ENCODE results near the gene A4GALT.
"Not testable (repeated sequence)": the region's sequence is repeated elsewhere in the genome, so short reads cannot be mapped to it uniquely, and the experiment has no call there.

The A4GALT gene

GRCh38 chr22:42680648-42681047, 40.0 kb downstream of the A4GALT start:
- no peak for DNase-seq

GRCh38 chr22:42679691-42680090, 41.0 kb downstream of the A4GALT start:
- DNase-seq, result no peak

GRCh38 chr22:42678894-42679293, 41.8 kb downstream of the A4GALT start:
- DNase-seq, result no peak

- DNase-seq, result not testable (repeated sequence)
These were observed 42.7 kb downstream of the A4GALT start for GRCh38 chr22:42677936-42678335.

GRCh38 chr22:42676059-42676607, 44.5 kb downstream of the A4GALT start:
- no peak for DNase-seq

- no peak for DNase-seq
These were observed 46.7 kb downstream of the A4GALT start for GRCh38 chr22:42673898-42674401.

GRCh38 chr22:42673071-42673470, 47.6 kb downstream of the A4GALT start:
- DNase-seq, result not testable (repeated sequence)

GRCh38 chr22:42670921-42671709, 49.6 kb downstream of the A4GALT start:
- DNase-seq, result no peak

GRCh38 chr22:42670046-42670445, 50.6 kb downstream of the A4GALT start:
- no peak for DNase-seq

GRCh38 chr22:42666393-42666792, 54.3 kb downstream of the A4GALT start:
- not testable (repeated sequence) for DNase-seq

- DNase-seq, result no peak
These were observed 55.5 kb downstream of the A4GALT start for GRCh38 chr22:42664976-42665831.

GRCh38 chr22:42661985-42662831, 58.5 kb downstream of the A4GALT start:
- peak in 10 of 14 donors; percentile 14 to 75 (median 55) for DNase-seq

GRCh38 chr22:42656578-42656977, 64.1 kb downstream of the A4GALT start:
- DNase-seq, result no peak

- DNase-seq, result no peak
These were observed 65.0 kb downstream of the A4GALT start for GRCh38 chr22:42655693-42656092.

- DNase-seq, result no peak
These were observed 66.1 kb downstream of the A4GALT start for GRCh38 chr22:42654436-42655073.

GRCh38 chr22:42653999-42654398, 66.7 kb downstream of the A4GALT start:
- no peak for DNase-seq

GRCh38 chr22:42651134-42651533, 69.5 kb downstream of the A4GALT start:
- DNase-seq, result no peak

- peak in 13 of 14 donors; percentile 20 to 87 (median 63) for DNase-seq
These were observed 71.2 kb downstream of the A4GALT start, which contains the start of gene CYB5R3 for GRCh38 chr22:42649246-42650099. CYB5R3 (minus strand) TSS chr22:42649392; CDS start chr22:42649315, 77 bp downstream.

GRCh38 chr22:42648368-42649245, 72.1 kb downstream of the A4GALT start:
- peak in 9 of 14 donors; percentile 33 to 61 (median 54) for DNase-seq
